ENCODE data around the gene DAP3. TPM values are rescaled to one million over a fixed set of nuclear protein-coding genes. Genes with fewer than 3 reads are reported as not detected.

DAP3 gene
- total and polyA plus RNA-seq, 8 donors = 52.7 to 106 (median 76.0) TPM

DNA sequence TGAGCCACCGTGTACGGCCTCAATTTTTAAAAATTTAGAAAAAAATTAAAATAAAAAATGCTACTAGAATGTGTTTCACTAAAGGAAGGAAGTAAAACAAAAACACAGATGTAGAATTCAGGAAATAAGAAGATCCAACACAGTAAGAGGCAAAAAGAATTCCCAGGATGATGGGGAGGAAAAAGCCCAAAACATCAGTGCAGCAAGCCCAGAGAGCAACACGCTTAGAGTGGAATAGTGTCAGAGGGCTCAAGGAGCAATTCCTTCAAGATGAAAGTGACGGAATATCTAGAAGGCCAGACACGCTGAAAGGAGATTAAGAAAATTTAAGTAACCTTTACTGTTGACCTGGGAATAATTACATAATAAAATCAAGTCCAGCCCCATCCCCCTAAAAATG, 80.4 kb downstream of the DAP3 start:
- H3K36me3 ChIP-seq = peaks cover 69 to 100% (median 97%) of the 10 kb centered on the region in 4 donors
- 90 to 92% (median 91%) methylated on average over 5 of the region's 5 CpGs for WGBS, 5 donors

DNA sequence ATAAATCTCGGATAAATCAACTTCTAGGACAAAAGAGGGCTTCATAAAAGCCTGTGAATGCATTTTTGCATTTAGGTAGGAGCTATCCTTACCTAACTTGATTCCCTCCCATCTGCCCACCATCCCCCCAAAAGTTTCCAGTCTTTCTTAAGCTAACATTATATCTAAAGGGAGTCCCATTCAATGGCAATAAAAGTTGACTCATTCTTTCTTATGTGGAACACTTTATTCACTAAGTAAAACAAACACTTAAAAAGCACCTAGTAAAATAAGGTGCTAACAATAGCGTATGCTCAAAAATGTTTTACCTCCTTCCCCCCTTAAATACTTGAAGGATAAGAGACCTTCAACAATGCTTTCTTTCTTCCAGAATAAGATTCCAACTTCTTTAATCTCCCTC, 84.3 kb downstream of the DAP3 start:
- H3K27ac ChIP-seq = no peak overlapping the region
- peaks cover 69 to 100% (median 100%) of the 10 kb centered on the region in 4 donors for H3K36me3 ChIP-seq

More for the DNA sequence above, 80.4 kb downstream of the DAP3 start:
- Histone ChIP-seq H3K9me3 (no peaks in the 10 kb centered on the region), H3K27me3 (no peaks in the 10 kb centered on the region), H3K4me3 (no peak overlapping the region), H3K27ac (no peak overlapping the region), H3K4me1 (no peaks in the 10 kb centered on the region)
- intact Hi-C loops (cut with DNase I; ENCODE audit: low total_unique reads) = no loop called here
- no peak for TF ChIP-seq EP300 (IDR thresholded peaks at IDR 0.05)
- TF ChIP-seq POLR2AphosphoS5 (IDR thresholded peaks at IDR 0.05) = no peak
- TF ChIP-seq POLR2A (IDR thresholded peaks at IDR 0.05) = no peak
- TF ChIP-seq, protein P1, sequence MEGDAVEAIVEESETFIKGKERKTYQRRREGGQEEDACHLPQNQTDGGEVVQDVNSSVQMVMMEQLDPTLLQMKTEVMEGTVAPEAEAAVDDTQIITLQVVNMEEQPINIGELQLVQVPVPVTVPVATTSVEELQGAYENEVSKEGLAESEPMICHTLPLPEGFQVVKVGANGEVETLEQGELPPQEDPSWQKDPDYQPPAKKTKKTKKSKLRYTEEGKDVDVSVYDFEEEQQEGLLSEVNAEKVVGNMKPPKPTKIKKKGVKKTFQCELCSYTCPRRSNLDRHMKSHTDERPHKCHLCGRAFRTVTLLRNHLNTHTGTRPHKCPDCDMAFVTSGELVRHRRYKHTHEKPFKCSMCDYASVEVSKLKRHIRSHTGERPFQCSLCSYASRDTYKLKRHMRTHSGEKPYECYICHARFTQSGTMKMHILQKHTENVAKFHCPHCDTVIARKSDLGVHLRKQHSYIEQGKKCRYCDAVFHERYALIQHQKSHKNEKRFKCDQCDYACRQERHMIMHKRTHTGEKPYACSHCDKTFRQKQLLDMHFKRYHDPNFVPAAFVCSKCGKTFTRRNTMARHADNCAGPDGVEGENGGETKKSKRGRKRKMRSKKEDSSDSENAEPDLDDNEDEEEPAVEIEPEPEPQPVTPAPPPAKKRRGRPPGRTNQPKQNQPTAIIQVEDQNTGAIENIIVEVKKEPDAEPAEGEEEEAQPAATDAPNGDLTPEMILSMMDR (IDR thresholded peaks at IDR 0.05) = no peak
- no peak for DNase-seq

DNA sequence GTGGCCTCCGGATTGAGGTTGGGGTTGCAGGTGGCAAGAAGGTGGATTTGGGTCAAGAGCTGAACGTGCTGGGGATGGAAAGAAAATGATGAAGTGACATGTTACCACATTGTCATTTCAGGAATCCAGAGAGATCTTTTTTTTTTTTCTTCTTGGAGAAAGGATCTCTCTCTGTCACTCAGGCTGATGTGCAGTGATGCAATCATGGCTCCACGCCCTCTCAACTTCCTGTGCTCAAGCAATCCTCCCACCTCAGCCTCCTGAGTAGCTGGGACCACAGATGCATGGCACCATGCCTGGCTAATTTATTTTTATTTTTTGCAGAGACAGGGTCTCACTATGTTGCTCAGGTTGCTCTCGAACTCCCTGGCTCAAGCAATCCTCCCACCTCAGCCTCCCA, 87.5 kb downstream of the DAP3 start:
- H3K9me3 ChIP-seq = no peaks in the 10 kb centered on the region
- no peaks in the 10 kb centered on the region for H3K4me1 ChIP-seq
- no peak overlapping the region for H3K27ac ChIP-seq
- no peak for DNase-seq
- H3K27me3 ChIP-seq = no peaks in the 10 kb centered on the region
- H3K36me3 ChIP-seq = peaks cover 44 to 99% (median 92%) of the 10 kb centered on the region in 4 donors
- TF ChIP-seq POLR2AphosphoS5 (IDR thresholded peaks at IDR 0.05) (no peak), EP300 (IDR thresholded peaks at IDR 0.05) (no peak), POLR2A (IDR thresholded peaks at IDR 0.05) (no peak)
- TF ChIP-seq, protein P1 (IDR thresholded peaks at IDR 0.05) = no peak
- 91 to 95% (median 93%) methylated on average over 4 of the region's 4 CpGs for WGBS, 5 donors
- intact Hi-C loops (cut with DNase I; ENCODE audit: low total_unique reads) = no loop called here
- H3K4me3 ChIP-seq = no peak overlapping the region

More for the DNA sequence above, 84.3 kb downstream of the DAP3 start:
- intact Hi-C loops (cut with DNase I; ENCODE audit: low total_unique reads) = no loop called here
- no peak for DNase-seq
- Histone ChIP-seq H3K4me3 (no peak overlapping the region), H3K9me3 (no peaks in the 10 kb centered on the region), H3K4me1 (no peaks in the 10 kb centered on the region), H3K27me3 (no peaks in the 10 kb centered on the region)
- TF ChIP-seq, protein P1 (IDR thresholded peaks at IDR 0.05) = no peak
- TF ChIP-seq POLR2A (IDR thresholded peaks at IDR 0.05) (no peak), POLR2AphosphoS5 (IDR thresholded peaks at IDR 0.05) (no peak), EP300 (IDR thresholded peaks at IDR 0.05) (no peak)
- WGBS, 5 donors = 35 to 72% (median 47%) methylated on average over 2 of the region's 2 CpGs

DNA sequence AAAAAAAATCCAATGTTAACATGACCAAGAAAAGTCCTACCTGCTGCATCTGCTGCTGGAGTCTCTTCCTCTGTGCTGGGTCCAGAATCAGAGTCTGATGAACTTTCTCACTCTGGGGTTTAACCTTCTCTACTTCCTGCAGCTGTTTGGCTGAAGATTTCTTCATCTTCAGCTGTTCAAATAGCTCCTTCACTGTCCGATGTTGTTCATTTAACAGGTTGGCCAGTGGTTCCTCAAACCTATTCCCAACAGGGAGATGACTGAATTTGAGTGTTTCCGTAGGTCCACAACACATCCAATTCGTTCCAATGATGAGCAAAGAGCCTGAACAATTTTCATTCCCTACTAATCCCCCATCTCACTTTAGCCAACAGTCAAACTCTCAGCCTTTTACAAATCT, 88.7 kb downstream of the DAP3 start:
- no peak for DNase-seq
- H3K4me1 ChIP-seq = no peaks in the 10 kb centered on the region
- 85 to 93% (median 90%) methylated on average over 3 of the region's 3 CpGs for WGBS, 5 donors
- no peak overlapping the region for H3K27ac ChIP-seq
- no peaks in the 10 kb centered on the region for H3K9me3 ChIP-seq
- peaks cover 35 to 98% (median 90%) of the 10 kb centered on the region in 4 donors for H3K36me3 ChIP-seq
- no peak for TF ChIP-seq EP300 (IDR thresholded peaks at IDR 0.05)
- TF ChIP-seq, protein P1 (IDR thresholded peaks at IDR 0.05) = no peak
- no peak for TF ChIP-seq POLR2A (IDR thresholded peaks at IDR 0.05)
- no peak for TF ChIP-seq POLR2AphosphoS5 (IDR thresholded peaks at IDR 0.05)
- intact Hi-C loops (cut with DNase I; ENCODE audit: low total_unique reads) = no loop called here
- H3K4me3 ChIP-seq = no peak overlapping the region
- H3K27me3 ChIP-seq = no peaks in the 10 kb centered on the region

Other genes with a start within 250 kb of the DAP3 start
- 10 to 100 TPM; 21.1 to 69.4 (median 53.1) TPM for gene ASH1L, start 126.3 kb upstream of the DAP3 start, total RNA-seq
- gene ASH1L, start 126.3 kb upstream of the DAP3 start, polyA plus RNA-seq = 1 to 10 TPM; 3.0 to 5.4 (median 5.3) TPM
- 10 to 100 TPM in 3 of 5 donors, 1 to 10 TPM in 2; 2.3 to 31.0 (median 24.9) TPM for gene MSTO1, start 78.9 kb upstream of the DAP3 start, total RNA-seq
- 10 to 100 TPM; 12.8 to 17.4 (median 14.8) TPM for gene MSTO1, start 78.9 kb upstream of the DAP3 start, polyA plus RNA-seq
- gene YY1AP1, start 317 bp upstream of the DAP3 start, total RNA-seq = 100 to 1,000 TPM in 2 of 5 donors, 10 to 100 TPM in 3; 43.2 to 253 (median 71.0) TPM
- gene YY1AP1, start 317 bp upstream of the DAP3 start, polyA plus RNA-seq = 10 to 100 TPM; 21.1 to 35.0 (median 27.5) TPM
- gene GON4L, start 168.1 kb downstream of the DAP3 start, total RNA-seq = 10 to 100 TPM; 29.0 to 68.7 (median 57.2) TPM
- gene GON4L, start 168.1 kb downstream of the DAP3 start, polyA plus RNA-seq = 10 to 100 TPM in 2 of 3 donors, 1 to 10 TPM in 1; 9.3 to 14.5 (median 11.0) TPM
- 10 to 100 TPM in 1 of 5 donors, 1 to 10 TPM in 4; 1.3 to 12.9 (median 3.5) TPM for gene SYT11, start 170.5 kb downstream of the DAP3 start, total RNA-seq
- gene SYT11, start 170.5 kb downstream of the DAP3 start, polyA plus RNA-seq = 1 to 10 TPM in 2 of 3 donors, under 1 TPM in 1; 0.76 to 1.9 (median 1.1) TPM
- 100 to 1,000 TPM in 1 of 5 donors, 10 to 100 TPM in 3, not detected in 1; 23.9 to 108 (median 48.2) TPM for gene RIT1, start 222.3 kb downstream of the DAP3 start, total RNA-seq
- gene RIT1, start 222.3 kb downstream of the DAP3 start, polyA plus RNA-seq = 10 to 100 TPM; 13.1 to 14.1 (median 13.8) TPM
- 100 to 1,000 TPM in 2 of 5 donors, 10 to 100 TPM in 3; 49.2 to 126 (median 78.4) TPM for gene KHDC4, start 245.3 kb downstream of the DAP3 start, total RNA-seq
- 10 to 100 TPM in 1 of 3 donors, 1 to 10 TPM in 2; 4.9 to 26.1 (median 9.3) TPM for gene KHDC4, start 245.3 kb downstream of the DAP3 start, polyA plus RNA-seq

All from stomach (tissue), 9 donors.